ENCODE data around the gene ZNF277.

Gene ZNF277

DNA sequence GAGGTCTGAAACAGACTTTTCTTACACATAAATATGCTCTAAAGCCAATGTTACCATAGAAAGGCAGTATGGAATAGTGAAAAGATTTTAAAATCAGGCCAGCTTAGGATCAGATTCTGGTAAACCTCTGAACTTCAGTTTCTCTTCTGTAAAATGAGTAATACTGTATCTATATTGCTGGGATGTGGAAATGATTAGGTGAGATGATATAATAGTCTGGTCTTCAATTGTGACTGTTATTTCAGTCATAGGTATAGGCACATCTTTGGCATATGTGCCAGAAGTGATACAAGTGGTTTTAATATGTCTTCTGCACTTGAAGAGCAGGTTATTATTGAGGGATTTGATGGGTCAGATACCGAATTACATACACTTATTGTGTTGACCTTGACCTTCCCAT lies 7.2 kb downstream of the ZNF277 start:
- no peak for DNase-seq (ENCODE audit: low spot score)
- TF ChIP-seq, protein P1, sequence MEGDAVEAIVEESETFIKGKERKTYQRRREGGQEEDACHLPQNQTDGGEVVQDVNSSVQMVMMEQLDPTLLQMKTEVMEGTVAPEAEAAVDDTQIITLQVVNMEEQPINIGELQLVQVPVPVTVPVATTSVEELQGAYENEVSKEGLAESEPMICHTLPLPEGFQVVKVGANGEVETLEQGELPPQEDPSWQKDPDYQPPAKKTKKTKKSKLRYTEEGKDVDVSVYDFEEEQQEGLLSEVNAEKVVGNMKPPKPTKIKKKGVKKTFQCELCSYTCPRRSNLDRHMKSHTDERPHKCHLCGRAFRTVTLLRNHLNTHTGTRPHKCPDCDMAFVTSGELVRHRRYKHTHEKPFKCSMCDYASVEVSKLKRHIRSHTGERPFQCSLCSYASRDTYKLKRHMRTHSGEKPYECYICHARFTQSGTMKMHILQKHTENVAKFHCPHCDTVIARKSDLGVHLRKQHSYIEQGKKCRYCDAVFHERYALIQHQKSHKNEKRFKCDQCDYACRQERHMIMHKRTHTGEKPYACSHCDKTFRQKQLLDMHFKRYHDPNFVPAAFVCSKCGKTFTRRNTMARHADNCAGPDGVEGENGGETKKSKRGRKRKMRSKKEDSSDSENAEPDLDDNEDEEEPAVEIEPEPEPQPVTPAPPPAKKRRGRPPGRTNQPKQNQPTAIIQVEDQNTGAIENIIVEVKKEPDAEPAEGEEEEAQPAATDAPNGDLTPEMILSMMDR (IDR thresholded peaks at IDR 0.05; ENCODE audit: borderline replicate concordance, control extremely low read depth, extremely low read depth, insufficient read depth, missing control alignments) = no peak
- in situ Hi-C loops (cut with MboI; ENCODE audit: low sequenced_read_pairs, unreplicated experiment) = no loop called here

DNA sequence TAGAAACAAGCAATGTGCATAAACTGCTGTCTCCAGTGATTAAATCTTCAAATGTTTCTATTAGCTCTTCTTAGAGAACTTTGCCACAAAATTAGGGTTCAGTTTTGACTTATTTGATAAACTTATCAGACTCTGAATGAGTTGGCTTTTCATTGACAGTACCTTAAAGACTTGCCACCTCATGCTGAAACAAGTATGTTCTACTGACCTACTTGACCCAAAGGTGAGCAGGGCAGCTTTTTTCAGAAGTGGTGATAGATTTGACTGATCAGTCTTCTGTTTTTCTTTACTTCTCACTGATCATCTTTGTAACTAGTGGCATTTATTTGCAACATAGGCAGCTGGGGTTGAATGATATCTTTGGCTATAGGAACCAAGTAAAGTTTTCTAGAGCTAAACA lies 7.8 kb downstream of the ZNF277 start:
- no peak for DNase-seq (ENCODE audit: low spot score)
- TF ChIP-seq, protein P1 (IDR thresholded peaks at IDR 0.05; ENCODE audit: borderline replicate concordance, control extremely low read depth, extremely low read depth, insufficient read depth, missing control alignments) = no peak
- in situ Hi-C loops (cut with MboI; ENCODE audit: low sequenced_read_pairs, unreplicated experiment) = no loop called here

- TF ChIP-seq, protein P1 (IDR thresholded peaks at IDR 0.05; ENCODE audit: borderline replicate concordance, control extremely low read depth, extremely low read depth, insufficient read depth, missing control alignments) = no peak
- DNase-seq (ENCODE audit: low spot score) = no peak
- in situ Hi-C loops (cut with MboI; ENCODE audit: low sequenced_read_pairs, unreplicated experiment) = no loop called here
Measured at GRCh38 chr7:112214883-112215282, 8.4 kb downstream of the ZNF277 start.

- in situ Hi-C loops (cut with MboI; ENCODE audit: low sequenced_read_pairs, unreplicated experiment) = no loop called here
- TF ChIP-seq, protein P1 (IDR thresholded peaks at IDR 0.05; ENCODE audit: borderline replicate concordance, control extremely low read depth, extremely low read depth, insufficient read depth, missing control alignments) = no peak
- no peak for DNase-seq (ENCODE audit: low spot score)
Measured at GRCh38 chr7:112215787-112216186, 9.3 kb downstream of the ZNF277 start.

GRCh38 chr7:112220877-112221434 lies 14.5 kb downstream of the ZNF277 start:
- DNase-seq (ENCODE audit: low spot score) = no peak
- in situ Hi-C loops (cut with MboI; ENCODE audit: low sequenced_read_pairs, unreplicated experiment) = no loop called here
- TF ChIP-seq, protein P1 (IDR thresholded peaks at IDR 0.05; ENCODE audit: borderline replicate concordance, control extremely low read depth, extremely low read depth, insufficient read depth, missing control alignments) = no peak

- TF ChIP-seq, protein P1 (IDR thresholded peaks at IDR 0.05; ENCODE audit: borderline replicate concordance, control extremely low read depth, extremely low read depth, insufficient read depth, missing control alignments) = no peak
- in situ Hi-C loops (cut with MboI; ENCODE audit: low sequenced_read_pairs, unreplicated experiment) = no loop called here
- no peak for DNase-seq (ENCODE audit: low spot score)
Measured at GRCh38 chr7:112223310-112223709, 16.8 kb downstream of the ZNF277 start.
